Aorta (tissue), 5 donors: ENCODE data around the gene TMEM9. TPM values are rescaled to one million over a fixed set of nuclear protein-coding genes. Genes with fewer than 3 reads are reported as not detected.

Source experiments
- ATAC-seq: fragments of 200-7000 bp; cut with Tn5 transposase; one replicate; pipeline ENCODE4 v1.9.1; 2022; ENCODE audit warnings: moderate library complexity; ENCODE audit not compliant: low FRiP score
- DNase-seq, 2 donors: peaks; one replicate each; pipeline ENCODE4 v3.0.0-alpha.2; 2020
- H3K27ac ChIP-seq, 2 donors: one replicate each; pipeline ENCODE4 v1.5.1; 2013; ENCODE audit warnings: low read length in 2 of 2, mild to moderate bottlenecking in 2 of 2, moderate library complexity in 2 of 2, control low read depth in 1 of 2, inconsistent platforms in 1 of 2, low read depth in 1 of 2
- H3K27me3 ChIP-seq, 2 donors: one replicate each; pipeline ENCODE4 v1.6.1; 2013; ENCODE audit warnings: control low read depth in 1 of 2, low read length in 1 of 2, mild to moderate bottlenecking in 1 of 2, moderate library complexity in 1 of 2; ENCODE audit not compliant: insufficient read depth in 2 of 2, control insufficient read depth in 1 of 2
- H3K36me3 ChIP-seq, 2 donors: one replicate each; pipeline ENCODE4 v1.6.1; 2013; ENCODE audit warnings: control low read depth in 1 of 2, low read length in 1 of 2, mild to moderate bottlenecking in 1 of 2; ENCODE audit not compliant: insufficient read depth in 2 of 2, control insufficient read depth in 1 of 2
- H3K4me1 ChIP-seq, 2 donors: one replicate each; pipeline ENCODE4 v1.6.1; 2013; ENCODE audit warnings: low read length in 2 of 2, control low read depth in 1 of 2, mild to moderate bottlenecking in 1 of 2, moderate library complexity in 1 of 2; ENCODE audit not compliant: insufficient read depth in 2 of 2, control insufficient read depth in 1 of 2
- H3K4me3 ChIP-seq, 2 donors: one replicate each; pipeline ENCODE4 v1.5.1; 2013; ENCODE audit warnings: low read length in 2 of 2, control low read depth in 1 of 2, mild to moderate bottlenecking in 1 of 2
- H3K9me3 ChIP-seq: one replicate; pipeline ENCODE4 v1.6.1; 2013; ENCODE audit warnings: mild to moderate bottlenecking, low read length; ENCODE audit not compliant: control insufficient read depth
- WGBS, 2 donors: extraction: QIAGEN DNeasy Blood & Tissue Kit; methylation state at CpG; one replicate each; pipeline ENCODE4 v1.1.7; 2013; 5-methylcytosine and 5-hydroxymethylcytosine counted together
- intact Hi-C, 2 donors: fragments of 100-400 bp; cut with DNase I; formaldehyde crosslinking; loops; one replicate each; pipeline versions ENCODE4 v1.14.2 to v1.15.0; 2022
- polyA plus RNA-seq, 2 donors: library from polyadenylated mRNA; stranded (reverse); fragments of 200-250 nt; gene quantifications; one replicate each; pipeline ENCODE4 v1.2.3, GENCODE V29; 2013
- total RNA-seq, 2 donors: library from RNA; stranded (reverse); fragmentation: NEBNext Ultra II Directional; extraction: Animal tissue kit (Norgen Biotek cat#: 25700); gene quantifications; one replicate each; pipeline ENCODE4 v1.2.1, GENCODE V29; 2021
- donor health status: healthy with polysubstance abuse.
- donor health status: Bipolar disorder and iron deficiency.
- donor health status: DM: no; HTN: no; CAD: no.
- donor health status: DM: no; HTN: no; CAD: no.
- donor health status: DM: yes; HTN: yes; CAD: no.

Gene TMEM9
- total and polyA plus RNA-seq, 4 donors = 36.3 to 77.7 (median 45.2) TPM

GRCh38 chr1:201180141-201180540, 25.9 kb upstream of the TMEM9 start:
- Histone ChIP-seq H3K27me3 (no peaks in the 10 kb centered on the region), H3K36me3 (no peaks in the 10 kb centered on the region), H3K9me3 (peaks cover 2% of the 10 kb centered on the region), H3K4me3 (no peak overlapping the region), H3K27ac (no peak overlapping the region), H3K4me1 (no peaks in the 10 kb centered on the region)
- ATAC-seq = no peak
- intact Hi-C loops = no loop called here
- WGBS, 2 donors = 42 to 45% methylated on average over 1 of the region's 1 CpG
- no peak for DNase-seq

GRCh38 chr1:201178718-201179117, 24.4 kb upstream of the TMEM9 start:
- WGBS, 2 donors = 69% methylated on average over 3 of the region's 3 CpGs
- Histone ChIP-seq H3K27ac (no peak overlapping the region), H3K9me3 (peaks cover 2% of the 10 kb centered on the region), H3K4me3 (no peak overlapping the region), H3K36me3 (no peaks in the 10 kb centered on the region), H3K4me1 (no peaks in the 10 kb centered on the region), H3K27me3 (no peaks in the 10 kb centered on the region)
- no peak for DNase-seq
- no peak for ATAC-seq
- intact Hi-C loops = no loop called here

DNA sequence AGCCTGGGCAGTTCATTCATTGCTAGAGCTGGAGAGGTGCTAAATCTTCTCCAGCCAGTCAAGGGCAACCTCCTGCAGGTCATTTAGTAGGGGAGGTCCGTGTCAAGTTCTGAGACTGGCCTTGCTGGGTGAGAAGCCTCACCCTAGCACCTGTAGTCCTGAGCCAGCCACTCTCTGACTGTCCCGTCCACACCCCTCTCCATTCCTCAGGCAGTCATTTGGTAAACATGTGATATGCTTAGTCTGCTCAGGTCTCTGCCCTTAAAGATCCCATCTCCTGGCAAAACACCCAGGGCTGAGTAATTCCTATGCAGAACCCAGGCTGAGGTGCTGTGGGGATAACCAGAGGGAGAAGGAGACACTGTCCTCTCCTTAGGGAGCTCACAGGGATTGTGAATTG, 22.7 kb upstream of the TMEM9 start:
- ATAC-seq = no peak
- Histone ChIP-seq H3K36me3 (no peaks in the 10 kb centered on the region), H3K27me3 (no peaks in the 10 kb centered on the region), H3K4me1 (no peaks in the 10 kb centered on the region), H3K27ac (no peak overlapping the region), H3K4me3 (no peak overlapping the region), H3K9me3 (peaks cover 2% of the 10 kb centered on the region)
- no peak for DNase-seq
- 80 to 89% methylated on average over 2 of the region's 2 CpGs for WGBS, 2 donors
- intact Hi-C loops = no loop called here

DNA sequence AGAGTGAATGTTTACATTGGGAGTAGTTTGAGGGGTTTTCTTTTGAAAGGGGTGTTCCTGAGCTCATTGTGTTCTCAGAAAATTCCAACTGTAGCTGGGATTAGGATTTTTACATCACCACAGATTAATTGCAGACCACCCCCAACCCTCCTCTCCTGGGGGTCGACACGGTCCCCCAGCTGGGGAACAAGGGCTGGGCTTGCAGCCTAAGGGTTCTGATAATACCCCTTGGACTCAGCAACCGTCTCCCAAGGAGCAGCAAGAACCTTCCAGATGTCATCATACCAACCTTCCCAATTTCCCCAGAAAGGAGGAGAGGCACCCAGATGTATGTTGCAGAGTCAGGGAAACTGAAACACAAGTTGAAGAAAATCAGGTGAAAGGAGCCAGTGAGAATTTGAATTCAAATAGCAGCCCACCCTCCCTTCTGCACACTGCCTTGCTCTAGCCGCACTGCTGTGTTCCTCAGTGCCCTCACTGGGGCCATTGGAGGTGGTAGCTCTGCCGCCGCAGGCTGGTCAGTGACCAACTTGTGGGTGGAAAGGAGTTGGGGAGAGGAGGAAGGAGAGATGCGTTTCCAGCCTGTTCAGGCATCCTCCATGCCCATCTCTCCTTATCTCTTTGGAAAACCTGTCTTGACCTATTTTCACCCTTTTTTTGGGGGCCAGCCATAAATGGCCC, 21.7 kb upstream of the TMEM9 start:
- Histone ChIP-seq H3K4me3 (no peak overlapping the region), H3K27ac (no peak overlapping the region), H3K36me3 (no peaks in the 10 kb centered on the region), H3K4me1 (no peaks in the 10 kb centered on the region), H3K27me3 (no peaks in the 10 kb centered on the region), H3K9me3 (peaks cover 2% of the 10 kb centered on the region)
- DNase-seq (no peak), ATAC-seq (no peak)
- WGBS, 2 donors = 79 to 83% methylated on average over 7 of the region's 7 CpGs
- intact Hi-C loops = no loop called here

- no peak overlapping the region for H3K4me3 ChIP-seq
- no peak overlapping the region for H3K27ac ChIP-seq
- 83 to 88% methylated on average over 1 of the region's 1 CpG for WGBS, 2 donors
- DNase-seq (no peak), ATAC-seq (no peak)
- H3K4me1 ChIP-seq = no peaks in the 10 kb centered on the region
- no peaks in the 10 kb centered on the region for H3K36me3 ChIP-seq
- no peaks in the 10 kb centered on the region for H3K9me3 ChIP-seq
- H3K27me3 ChIP-seq = no peaks in the 10 kb centered on the region
- intact Hi-C loops = no loop called here
Measured at GRCh38 chr1:201173736-201174135, 19.5 kb upstream of the TMEM9 start.

GRCh38 chr1:201172999-201173610, 18.8 kb upstream of the TMEM9 start:
- H3K4me3 ChIP-seq = no peak overlapping the region
- WGBS, 2 donors = 94 to 97% methylated on average over 4 of the region's 4 CpGs
- intact Hi-C loops = no loop called here
- no peak overlapping the region for H3K27ac ChIP-seq
- DNase-seq (no peak), ATAC-seq (no peak)
- no peaks in the 10 kb centered on the region for H3K9me3 ChIP-seq
- no peaks in the 10 kb centered on the region for H3K4me1 ChIP-seq
- H3K36me3 ChIP-seq = no peaks in the 10 kb centered on the region
- no peaks in the 10 kb centered on the region for H3K27me3 ChIP-seq

GRCh38 chr1:201172326-201172725, 18.1 kb upstream of the TMEM9 start:
- no peaks in the 10 kb centered on the region for H3K9me3 ChIP-seq
- no peaks in the 10 kb centered on the region for H3K4me1 ChIP-seq
- WGBS, 2 donors = 90 to 93% methylated on average over 4 of the region's 4 CpGs

GRCh38 chr1:201171063-201172036, 17.1 kb upstream of the TMEM9 start:
- ATAC-seq = peak; percentile 73
- 6 to 8% methylated on average over 48 of the region's 48 CpGs for WGBS, 2 donors
- Histone ChIP-seq H3K4me1 (no peaks in the 10 kb centered on the region), H3K36me3 (no peaks in the 10 kb centered on the region), H3K4me3 (peak overlapping the region; percentile 48 to 56), H3K9me3 (no peaks in the 10 kb centered on the region), H3K27ac (peak overlapping the region in 1 of 2 donors; percentile 54), H3K27me3 (no peaks in the 10 kb centered on the region)
- DNase-seq = peak; percentile 62 to 87
- intact Hi-C loops = loop anchor here in 1 of 2 donors (2.0 kb wide), 1 partner anchor 17 kb away; the partner anchor contains the start of gene TMEM9

More at GRCh38 chr1:201172326-201172725, 18.1 kb upstream of the TMEM9 start:
- Histone ChIP-seq H3K27me3 (no peaks in the 10 kb centered on the region), H3K27ac (no peak overlapping the region), H3K4me3 (no peak overlapping the region), H3K36me3 (no peaks in the 10 kb centered on the region)
- intact Hi-C loops = no loop called here
- no peak for ATAC-seq
- DNase-seq = no peak
